HG03439 (cell line): ENCODE data around the gene MRGPRF.
"Not testable (repeated sequence)": the region's sequence is repeated elsewhere in the genome, so short reads cannot be mapped to it uniquely, and the experiment has no call there.

Source experiments
- ATAC-seq: cut with Tn5 transposase; IDR thresholded peaks from one replicate; pipeline ENCODE4 v1.9.1; 2021; ENCODE audit warnings: mild to moderate bottlenecking, moderate library complexity; ENCODE audit not compliant: unreplicated experiment

MRGPRF gene

DNA sequence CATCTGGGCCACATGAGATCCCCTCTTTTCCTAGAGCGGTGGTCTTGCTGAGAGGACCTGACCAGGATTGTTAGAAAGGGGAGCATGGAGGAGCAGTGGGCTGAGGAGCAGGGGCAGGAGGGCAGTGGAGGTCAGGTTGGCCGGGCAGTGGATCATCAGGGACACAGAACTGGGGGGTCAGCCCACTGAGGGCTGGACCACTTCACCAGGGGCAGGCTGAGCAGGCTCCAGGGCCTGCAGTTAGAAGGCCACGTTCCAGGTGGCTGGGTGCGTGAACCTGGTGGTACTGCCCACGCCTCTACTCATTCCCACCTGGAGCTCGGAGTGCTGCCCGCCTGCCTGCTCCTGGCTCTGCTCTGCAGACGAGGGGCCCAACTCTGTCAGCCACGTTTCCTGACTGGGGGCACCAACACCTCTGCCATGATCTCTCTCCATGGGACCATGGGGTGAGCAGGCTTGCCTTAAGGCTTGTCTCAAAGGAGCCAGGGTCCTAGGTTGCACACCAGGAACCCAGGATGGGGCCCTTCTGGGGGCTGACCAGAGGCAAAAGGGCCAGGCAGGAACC is 9.7 kb downstream of the MRGPRF start:
- ATAC-seq: no peak

DNA sequence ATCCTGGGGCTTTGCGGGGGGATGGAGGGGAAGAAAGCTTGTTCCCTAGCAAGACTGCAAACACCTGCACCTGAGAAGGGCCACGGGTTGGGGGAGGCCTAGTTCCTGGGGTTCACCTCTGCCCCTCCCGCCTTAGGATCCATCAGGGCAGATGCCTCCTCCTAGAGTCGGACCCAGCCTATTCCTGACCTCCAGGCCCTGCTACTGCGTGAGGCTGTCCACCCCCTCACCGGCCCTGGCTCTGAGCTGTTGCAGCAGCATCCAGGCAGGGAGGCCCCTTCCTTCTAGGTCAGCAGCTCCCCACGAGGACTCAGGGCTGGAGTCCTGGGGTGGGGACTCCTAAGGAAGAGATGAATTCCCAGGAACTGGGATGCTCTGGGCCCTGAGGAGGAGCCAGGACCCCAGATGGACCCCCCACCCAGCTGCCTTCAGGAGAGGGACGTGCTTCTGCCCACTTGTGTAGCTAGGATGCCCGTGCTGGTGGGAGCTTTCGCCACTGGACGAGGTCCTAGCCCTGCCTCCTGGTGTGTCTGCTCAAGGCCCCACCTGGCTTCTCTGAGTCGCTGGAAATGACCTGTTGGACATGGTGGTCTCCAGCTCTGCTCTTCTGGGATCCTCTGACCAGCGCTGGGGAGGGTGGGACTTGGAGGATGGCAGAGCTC is 10.3 kb downstream of the MRGPRF start:
- ATAC-seq: no peak

DNA sequence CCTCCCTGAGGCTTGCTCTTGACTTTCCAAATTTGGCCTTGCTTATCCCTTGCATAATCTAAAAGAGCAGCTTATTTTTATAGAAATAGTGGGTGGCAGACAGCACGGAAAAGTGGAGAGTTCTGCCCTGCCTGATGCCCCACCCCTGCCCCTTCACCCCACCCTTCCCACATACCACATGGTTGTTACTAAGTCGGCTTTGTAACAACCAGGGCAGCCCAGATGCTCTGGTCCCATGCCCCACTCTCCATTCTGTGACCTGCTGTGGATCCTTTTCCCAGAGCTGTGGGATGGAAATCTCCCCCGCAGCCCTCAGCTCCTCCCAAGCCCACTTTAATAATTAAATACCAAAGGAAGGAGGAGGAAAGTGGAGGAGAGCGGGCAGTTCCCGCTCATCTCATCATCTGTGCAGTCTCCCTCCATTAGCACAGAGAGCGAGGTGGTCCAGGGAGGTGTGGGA is 10.9 kb downstream of the MRGPRF start:
- ATAC-seq: no peak

DNA sequence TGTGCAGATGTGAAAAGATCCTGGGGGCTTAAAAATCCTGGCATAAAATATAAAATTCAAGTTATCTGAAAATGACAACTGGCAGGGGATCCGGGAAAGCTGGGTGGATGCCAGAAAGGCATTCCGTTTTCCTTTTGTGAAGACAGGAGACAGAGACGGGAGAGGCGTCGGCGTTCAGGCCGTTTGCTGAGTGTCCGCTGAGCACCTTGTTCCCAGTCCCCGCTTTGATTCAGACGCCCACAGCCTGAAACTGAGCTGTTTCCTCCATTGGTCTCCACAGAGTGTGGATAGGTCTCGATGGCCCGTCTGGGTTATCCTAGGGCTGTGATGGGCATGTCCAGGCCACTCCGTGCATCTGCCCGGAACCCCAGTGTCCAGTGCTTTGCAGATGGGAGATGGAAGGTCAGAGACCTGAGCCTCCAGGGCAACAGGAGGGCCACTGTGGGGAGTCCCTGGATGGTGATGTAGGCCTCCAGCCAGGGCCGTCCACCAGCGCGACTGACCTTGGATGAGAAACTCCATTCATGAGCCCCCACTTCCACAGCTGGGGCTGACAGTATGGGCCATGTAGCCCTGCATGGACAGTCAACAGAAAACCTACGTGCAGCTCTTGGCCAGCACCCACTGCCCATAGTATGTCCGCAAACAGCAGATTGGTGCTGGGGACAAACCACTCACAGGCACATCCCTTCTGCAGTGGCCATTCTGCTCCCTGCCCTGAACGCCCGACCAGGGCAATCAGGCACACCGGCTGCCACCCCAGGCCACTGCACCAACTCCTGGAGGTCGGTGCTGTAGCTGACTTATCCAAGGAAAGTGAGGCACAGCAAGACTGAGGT is 11.6 kb downstream of the MRGPRF start:
- ATAC-seq: no peak

DNA sequence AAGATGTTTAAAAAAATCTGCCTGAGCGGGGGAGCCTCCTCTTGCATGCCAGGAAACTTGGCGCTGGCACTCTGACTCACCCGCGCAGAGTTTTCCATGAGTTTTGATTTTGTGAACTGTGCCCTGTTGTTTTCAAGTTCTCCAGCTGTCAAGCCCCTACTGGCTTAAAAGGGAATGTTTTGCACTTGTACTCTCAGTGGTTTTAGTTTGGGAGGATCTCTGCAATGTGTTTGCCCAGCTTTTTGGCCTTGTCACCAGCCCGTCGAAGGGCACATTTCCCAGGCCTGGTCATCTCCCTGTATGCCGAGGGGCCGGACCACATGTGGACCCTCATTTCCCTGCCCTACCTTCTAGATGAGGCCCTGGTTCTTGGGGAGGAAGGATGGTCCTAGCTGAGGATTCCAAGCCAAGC is 12.2 kb downstream of the MRGPRF start:
- ATAC-seq: no peak

DNA sequence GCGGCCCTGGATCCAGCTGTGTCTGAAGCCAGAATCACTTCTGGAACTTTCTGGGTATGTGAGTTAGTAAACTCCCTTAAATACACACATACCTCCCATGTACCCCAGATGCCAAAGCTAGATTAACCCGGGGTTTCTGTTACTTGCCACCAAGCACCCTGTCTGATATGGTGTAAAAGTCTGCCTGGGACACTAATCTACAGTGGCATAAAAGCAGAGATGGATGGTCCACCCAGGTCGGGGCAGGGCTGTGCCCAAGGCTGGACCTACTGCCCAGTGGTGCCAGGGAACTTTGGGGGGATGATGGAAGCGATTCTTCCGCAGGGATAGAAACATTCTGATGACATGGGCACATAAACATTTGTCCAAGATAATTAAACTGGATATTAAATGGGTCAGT is 12.7 kb downstream of the MRGPRF start:
- ATAC-seq: no peak

DNA sequence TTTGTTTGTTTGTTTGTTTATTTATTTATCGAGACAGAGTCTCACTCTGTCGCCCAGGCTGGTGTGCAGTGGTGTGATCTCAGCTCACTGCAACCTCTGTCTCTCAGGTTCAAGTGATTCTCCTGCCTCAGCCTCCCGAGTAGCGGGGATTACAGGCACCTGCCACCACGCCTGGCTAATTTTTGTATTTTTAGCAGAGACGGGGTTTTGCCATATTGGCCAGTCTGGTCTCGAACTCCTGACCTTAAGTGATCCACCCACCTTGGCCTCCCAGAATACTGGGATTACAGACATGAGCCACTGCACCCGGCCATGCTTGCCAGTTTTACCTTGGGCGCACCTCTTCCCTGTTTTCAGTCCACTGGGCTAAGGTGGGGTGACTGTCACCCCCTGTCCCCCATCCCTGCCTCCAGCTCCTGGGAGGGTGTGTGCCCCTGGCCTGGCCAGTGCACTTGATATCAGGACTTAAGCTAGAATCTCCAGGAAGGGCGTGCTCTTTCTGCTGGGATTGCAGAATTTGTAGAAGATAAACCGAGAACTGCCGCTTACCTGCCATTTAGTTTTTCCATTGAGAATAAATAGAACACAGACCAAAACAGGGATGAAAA is 13.2 kb downstream of the MRGPRF start:
- ATAC-seq: not testable (repeated sequence)

DNA sequence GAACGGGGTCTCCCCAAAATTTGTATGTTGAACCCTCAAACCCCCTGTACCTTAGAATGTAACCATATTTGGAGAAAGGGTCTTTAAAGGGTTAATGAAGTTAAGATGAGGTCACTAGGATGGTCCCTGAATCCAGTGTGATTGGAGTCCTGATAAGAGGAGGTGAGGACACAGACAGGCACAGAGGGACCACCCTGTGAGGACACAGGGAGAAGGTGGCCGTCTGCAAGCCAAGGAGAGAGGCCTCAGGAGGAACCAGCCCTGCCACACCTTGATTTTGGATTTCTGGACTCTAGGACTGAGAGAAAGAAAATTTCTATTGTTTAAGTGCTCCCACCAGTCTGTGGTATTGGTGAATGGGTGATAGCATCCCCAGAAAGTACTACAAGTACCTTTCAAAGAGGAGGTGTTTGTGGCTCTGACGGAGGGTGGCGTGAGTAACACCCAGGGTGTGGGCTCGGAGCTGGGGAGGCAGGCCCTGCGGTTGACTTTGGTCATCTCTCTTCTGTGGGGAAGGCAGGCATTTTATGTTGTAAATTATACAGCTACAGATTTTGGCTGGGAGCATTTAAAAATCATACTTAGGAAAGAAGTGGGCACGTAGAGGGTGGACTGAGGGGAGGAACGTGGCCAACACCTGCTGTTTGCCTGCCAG is 13.8 kb downstream of the MRGPRF start:
- ATAC-seq: no peak

DNA sequence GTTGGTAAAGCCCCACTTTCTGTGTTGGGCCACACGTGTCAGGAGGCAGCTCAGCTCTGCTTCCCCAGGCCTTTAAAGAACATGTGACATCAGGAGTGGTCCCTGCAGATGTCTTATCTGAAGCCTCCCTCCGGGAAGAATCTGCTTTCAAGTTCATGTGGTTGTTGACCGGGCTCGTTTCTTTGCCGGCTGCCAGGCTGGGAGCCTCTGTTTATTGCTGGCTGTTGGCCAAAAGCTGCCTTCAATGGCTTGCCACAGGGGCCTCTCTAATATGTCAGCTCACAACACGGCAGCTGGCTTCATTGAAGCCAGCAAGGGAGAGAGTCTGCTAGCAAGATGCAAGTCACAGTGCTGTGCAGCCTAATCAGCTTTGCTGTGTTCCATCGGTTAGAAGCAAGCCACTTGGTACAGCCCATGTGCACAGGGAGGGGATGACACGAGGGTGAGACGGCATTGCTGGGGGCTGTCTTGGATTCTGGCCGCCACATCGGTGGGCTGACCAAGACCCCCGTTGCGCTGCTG is 14.6 kb downstream of the MRGPRF start:
- no peak for ATAC-seq

DNA sequence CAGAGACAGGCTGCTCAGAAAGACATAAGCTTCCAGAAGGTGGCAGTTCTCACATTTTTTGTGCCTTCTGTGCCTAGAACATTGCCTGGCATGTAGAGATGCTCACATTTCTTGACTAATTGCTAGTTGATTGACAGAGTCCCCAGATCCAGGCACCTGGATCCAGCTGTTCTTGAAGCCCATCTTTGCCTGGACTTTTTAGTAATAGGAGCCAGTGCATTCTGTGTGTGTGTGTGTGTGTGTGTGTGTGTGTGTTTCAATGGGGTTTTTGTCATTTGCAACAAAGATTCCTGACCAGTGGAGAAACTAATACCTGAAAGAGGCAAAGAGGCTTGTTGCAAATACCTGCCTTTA is 15.1 kb downstream of the MRGPRF start:
- ATAC-seq: no peak

DNA sequence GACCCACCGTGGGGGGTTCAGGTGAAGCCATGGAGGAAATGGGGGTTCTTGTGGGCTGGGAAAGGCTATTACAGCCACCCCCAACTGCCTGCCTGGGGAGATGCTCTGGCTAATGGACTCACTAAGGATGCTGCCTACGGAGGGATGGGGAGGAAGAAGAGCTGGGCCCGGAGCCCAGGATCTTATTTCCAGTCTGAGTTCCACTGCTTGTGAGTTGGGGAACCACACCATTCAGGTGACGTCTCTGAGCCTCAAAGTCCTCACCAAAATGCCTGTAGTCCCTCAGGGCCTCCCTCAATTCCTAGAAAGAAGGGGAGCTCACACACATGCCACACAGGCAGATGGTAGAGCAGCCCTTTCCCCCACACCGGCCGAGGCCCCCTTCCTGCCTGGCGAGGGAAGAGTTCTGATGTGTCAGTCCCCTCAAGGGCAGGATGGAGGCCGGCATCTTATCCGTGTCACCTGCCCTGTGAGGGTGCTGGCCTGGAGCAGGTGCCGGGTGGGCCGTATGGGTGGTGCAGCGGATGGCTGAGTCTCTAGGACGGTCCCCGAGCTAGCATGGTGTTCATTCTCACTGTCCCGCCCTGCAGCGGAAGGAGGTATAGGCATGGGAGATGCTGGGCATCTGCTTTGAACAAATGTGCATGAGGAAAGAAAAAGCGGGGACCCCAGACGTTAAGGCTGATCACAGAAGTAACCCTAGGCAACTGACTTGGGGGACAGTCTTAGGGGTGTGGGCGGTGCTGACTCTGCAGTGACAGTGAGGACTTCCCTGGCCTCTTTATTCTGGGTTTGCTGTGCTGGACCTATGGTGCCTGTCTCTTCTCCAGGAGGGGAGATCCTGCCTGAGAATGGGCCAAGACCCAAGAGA is 15.7 kb downstream of the MRGPRF start:
- ATAC-seq: no peak

DNA sequence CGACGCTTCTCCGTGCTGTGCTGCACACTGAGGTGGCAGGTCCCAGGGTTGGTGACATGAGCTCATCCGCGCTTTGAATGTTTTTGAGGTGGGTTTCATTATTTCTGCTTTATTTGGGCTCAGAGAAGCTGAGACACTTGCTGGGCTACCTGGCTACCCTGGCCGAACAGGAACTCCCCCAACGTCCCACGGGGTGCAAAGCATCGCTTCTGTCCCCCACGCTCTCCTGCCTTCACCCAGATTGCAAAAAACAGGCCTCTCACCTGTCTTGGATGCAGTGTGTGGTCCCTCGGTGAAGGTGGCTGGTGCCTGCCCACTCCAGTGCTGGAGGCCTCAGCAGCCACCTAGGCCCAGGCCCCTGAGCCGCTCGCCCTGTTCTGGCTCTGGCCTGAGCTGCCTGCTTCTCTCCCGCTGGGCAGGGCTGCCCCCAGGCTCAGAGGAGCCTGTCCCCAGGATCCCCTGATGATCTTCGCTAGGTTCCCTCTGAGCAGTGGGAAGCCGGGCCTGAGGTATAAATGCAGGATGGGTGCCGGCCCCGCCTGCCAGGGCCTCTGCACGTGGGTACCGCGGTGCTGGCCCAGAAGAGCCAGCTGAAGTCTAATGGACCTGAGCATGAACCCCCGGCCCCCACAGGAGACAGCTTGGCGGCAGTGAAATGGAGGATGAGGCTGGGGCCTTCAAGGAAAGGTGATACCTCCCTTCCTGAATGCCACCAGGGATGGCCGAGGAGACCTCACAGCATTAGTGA is 16.5 kb downstream of the MRGPRF start:
- ATAC-seq: no peak

DNA sequence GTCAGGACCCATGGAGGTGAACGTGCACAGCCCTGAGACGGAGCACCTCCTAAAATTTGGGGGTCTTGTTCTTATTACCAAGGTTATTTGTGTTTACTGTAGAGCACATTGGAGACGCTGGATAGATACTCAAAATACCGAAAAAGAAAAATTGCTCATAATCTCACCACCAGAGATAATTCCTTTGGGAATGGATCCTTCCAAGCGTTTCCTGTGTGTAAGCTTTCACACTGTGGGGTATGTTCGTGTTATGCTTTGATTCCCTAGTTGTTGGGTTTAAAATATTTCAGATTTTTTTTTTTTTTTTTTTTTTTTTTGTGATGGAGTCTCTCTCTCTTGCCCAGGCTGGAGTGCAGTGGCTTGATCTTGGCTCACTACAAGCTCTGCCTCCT is 18.2 kb downstream of the MRGPRF start:
- no peak for ATAC-seq

DNA sequence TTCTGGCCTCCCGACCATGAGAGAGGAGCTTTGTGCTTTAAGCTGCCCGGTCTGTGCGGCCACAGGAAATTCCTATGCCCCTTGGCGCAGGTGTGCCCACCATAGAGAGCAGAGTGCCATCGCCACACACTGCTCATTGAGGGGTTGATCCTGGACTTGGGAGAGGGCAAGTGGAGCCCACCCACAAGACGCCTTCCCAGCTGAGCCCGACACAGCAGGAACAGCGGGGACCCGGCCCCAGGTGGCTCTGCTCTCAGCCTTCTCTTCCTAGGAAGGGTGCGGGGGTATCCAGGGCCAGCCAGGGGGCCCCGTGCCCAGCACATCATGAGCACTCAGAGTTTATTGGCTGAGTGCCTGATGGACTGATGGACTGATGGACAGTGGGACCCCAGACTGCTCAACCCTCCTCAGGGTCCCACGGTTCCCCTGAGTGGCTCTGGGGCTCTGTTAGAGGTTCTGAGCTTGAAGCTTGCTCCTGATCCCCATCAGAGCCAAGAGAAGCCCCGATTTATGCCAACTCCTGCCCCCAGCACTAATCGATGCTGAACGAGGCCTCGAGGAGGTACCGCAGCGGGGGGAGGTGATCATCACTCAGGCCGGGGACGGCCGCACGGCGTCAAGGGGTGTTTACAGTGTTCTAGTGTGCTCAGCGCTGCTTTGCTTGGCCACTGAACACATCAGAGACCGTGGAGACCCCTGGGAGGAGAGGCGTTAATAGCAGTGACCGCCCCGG is 18.7 kb downstream of the MRGPRF start:
- no peak for ATAC-seq

DNA sequence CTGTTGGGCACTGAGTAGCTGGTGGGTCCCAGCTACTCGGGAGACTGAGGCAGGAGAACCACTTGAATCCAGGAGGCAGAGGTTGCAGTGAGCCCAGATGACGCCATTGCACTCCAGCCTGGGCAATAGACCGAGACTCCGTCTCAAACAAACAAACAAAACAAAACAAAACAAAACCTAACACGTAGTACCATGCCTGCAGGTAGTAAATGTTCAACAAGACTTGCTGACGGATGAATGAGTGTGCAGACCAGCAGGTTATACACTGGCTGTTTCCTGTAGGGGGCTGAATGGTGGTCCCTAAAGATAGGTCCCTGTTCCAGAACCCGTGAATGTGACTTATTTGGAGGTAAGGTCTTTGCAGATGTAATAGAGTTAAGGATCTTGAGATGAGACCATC is 19.5 kb downstream of the MRGPRF start:
- no peak for ATAC-seq

DNA sequence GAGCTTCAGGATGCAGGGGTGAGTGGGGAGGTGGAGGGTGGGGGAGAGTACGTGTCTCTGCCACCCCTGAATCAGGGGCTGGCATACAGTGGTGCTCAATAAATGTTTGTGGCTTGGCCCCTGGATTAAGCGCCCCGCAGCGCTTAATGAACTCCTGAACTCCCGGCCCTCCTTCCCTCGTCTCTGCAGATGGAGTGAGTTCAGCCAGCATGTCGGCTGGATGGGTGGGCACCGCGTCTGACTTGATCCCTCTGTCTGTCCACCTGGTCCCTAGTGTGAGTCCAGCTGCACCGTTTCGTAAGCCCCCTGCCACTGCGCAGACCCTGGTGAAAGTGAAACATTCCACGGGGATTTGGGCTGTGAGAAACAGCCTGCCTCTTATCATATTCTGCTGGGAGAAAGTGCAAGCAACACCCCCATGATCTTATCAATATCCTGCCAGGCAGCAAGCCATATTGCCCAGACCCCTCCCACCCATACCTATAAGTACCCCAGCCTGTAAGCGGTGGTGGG is 20.2 kb downstream of the MRGPRF start:
- no peak for ATAC-seq

DNA sequence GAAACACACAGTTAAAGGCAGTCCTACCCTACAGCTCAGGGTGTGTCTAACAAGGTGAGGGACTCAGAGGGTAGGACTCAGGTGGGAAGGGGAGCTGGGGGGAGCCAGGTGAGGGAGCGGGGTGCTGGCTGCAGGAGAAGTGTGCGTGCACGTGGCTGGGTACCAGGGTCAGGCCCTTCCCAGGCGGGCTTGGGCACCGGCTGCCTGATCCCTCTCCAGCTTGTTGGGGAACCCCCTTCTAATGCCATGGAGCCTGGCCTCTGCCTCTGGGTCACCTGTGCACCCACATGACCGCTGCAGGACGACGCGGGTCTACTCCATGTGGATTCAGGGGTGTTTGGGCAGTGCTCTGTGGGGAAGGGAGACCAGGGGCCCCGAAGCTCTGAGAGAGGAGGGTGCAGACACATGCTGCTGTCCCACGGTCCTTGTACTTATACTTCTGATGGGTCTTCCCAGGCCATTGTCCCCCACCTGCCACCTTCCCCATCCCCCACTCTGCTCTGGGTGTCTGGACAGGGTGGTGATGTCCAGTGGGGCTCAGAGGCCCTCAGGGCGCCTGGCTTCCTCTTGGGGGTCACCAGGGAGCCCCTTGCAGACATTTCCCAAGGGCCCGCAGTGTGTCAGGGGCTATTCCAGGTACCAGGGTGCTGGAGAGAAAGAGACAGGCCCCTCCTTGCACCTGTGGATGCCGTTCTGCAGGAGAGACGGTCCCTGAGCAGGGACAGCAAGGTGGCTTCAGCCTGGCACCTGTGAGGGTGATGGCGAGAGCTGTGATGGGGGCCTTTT is 21.9 kb downstream of the MRGPRF start:
- no peak for ATAC-seq
